Fibroblast of pulmonary artery (primary cell): ENCODE data around the gene FGF13.

Source experiments
- DNase-seq: peaks from one replicate; pipeline ENCODE4 v3.0.0-alpha.2; 2010; ENCODE audit warnings: low read depth
- H3K4me3 ChIP-seq: replicated peaks from 2 replicates; pipeline ENCODE4 v1.5.1; 2011; ENCODE audit warnings: low read depth, mild to moderate bottlenecking, control low read depth, low read length, moderate library complexity
- CTCF ChIP-seq: IDR thresholded peaks from 2 replicates; pipeline ENCODE4 v1.5.1; 2011; ENCODE audit warnings: mild to moderate bottlenecking, control low read depth, low read length, inconsistent platforms; ENCODE audit errors: missing control alignments

The FGF13 gene

DNA sequence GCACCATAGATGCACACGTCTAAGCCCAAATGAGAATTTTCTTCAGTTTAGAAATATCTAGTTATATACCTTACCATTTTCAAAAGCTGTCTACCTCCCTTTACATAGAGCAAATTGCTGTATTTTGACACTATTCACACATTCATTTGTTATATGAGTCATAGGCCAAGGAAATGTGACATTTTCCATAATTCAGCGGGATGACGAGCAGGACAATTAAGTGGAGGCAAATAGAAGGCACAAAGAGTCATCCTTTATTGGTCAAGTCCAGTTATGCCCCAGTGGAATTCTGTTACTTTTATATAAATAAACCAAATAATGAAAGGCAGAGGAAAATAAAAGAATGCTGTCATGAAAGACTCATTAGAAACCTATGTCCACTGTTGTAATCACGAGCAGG lies 27.9 kb downstream of the FGF13 start:
- no peak overlapping the region for H3K4me3 ChIP-seq
- no peak for DNase-seq
- TF ChIP-seq CTCF: no peak

- DNase-seq: no peak
- H3K4me3 ChIP-seq: no peak overlapping the region
- no peak for TF ChIP-seq CTCF
These were observed 41.8 kb downstream of the FGF13 start for GRCh38 chrX:138669693-138670092.

GRCh38 chrX:138664466-138664865 lies 47.1 kb downstream of the FGF13 start:
- H3K4me3 ChIP-seq: no peak overlapping the region
- no peak for TF ChIP-seq CTCF
- DNase-seq: no peak

- no peak for DNase-seq
- TF ChIP-seq CTCF: no peak
- H3K4me3 ChIP-seq: no peak overlapping the region
These were observed 47.5 kb downstream of the FGF13 start for GRCh38 chrX:138664016-138664415.

GRCh38 chrX:138651494-138651893 lies 60.0 kb downstream of the FGF13 start:
- no peak overlapping the region for H3K4me3 ChIP-seq
- DNase-seq: no peak
- TF ChIP-seq CTCF: no peak

GRCh38 chrX:138648568-138648967 lies 62.9 kb downstream of the FGF13 start:
- TF ChIP-seq CTCF: no peak
- DNase-seq: no peak
- no peak overlapping the region for H3K4me3 ChIP-seq

DNA sequence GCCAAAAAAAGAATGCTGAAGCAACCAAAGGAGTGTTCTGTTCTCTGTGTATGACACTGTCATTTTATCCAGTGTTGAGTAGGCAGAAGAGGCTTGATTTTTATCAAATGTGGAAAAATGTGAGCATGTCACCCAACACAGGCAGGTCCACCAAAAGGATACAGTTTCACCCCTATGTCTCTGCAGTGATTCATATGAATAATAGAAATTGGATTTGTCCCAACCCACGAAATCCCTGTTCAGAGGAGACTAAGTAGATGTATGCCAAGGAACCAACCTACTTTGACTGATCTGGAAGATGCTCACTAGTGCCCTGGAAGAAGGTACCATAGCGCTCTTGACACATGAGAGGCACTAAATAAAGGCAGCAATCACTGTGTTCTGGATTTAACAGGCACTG lies 72.5 kb downstream of the FGF13 start:
- no peak for TF ChIP-seq CTCF
- H3K4me3 ChIP-seq: no peak overlapping the region
- DNase-seq: no peak
